Rectal smooth muscle tissue (tissue), 1 donor: ENCODE results near the gene TBC1D22B.

Source experiments
- H3K27ac ChIP-seq: one replicate; pipeline ENCODE4 v1.7.0; 2013; ENCODE audit warnings: low read depth, low read length, inconsistent platforms
- H3K27me3 ChIP-seq: one replicate; pipeline ENCODE4 v1.7.0; 2013; ENCODE audit warnings: low read length; ENCODE audit not compliant: control insufficient read depth, insufficient read depth
- H3K36me3 ChIP-seq: one replicate; pipeline ENCODE4 v1.7.0; 2013; ENCODE audit warnings: low read length; ENCODE audit not compliant: control insufficient read depth, insufficient read depth
- H3K4me1 ChIP-seq: one replicate; pipeline ENCODE4 v1.7.0; 2013; ENCODE audit warnings: low read length; ENCODE audit not compliant: control insufficient read depth, insufficient read depth
- H3K4me3 ChIP-seq: one replicate; pipeline ENCODE4 v1.7.0; 2013; ENCODE audit warnings: low read length
- H3K9ac ChIP-seq: one replicate; pipeline ENCODE4 v1.7.0; 2013; ENCODE audit warnings: low read length

TBC1D22B gene

DNA sequence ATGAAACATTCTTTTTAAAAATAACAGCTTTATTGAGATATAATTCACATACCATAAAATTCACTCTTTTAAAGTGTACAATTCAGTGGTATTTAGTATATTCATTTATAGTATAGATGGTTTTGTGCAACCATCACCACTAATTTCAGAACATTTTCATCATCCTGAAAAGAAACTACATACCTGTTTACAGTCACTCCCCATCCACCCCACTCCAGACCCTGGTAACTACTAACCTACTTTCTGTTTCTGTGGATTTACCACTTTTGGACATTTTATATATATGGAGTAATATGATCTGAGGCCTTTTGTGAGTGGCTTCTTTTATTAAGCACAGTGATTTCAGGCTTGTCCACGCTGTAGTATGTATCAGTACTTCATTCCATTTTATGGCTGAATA, 2.9 kb downstream of the TBC1D22B start:
- H3K9ac ChIP-seq, result no peak overlapping the region
- H3K4me1 ChIP-seq, result peaks cover 9% of the 10 kb centered on the region
- H3K36me3 ChIP-seq, result no peaks in the 10 kb centered on the region
- H3K27me3 ChIP-seq, result no peaks in the 10 kb centered on the region
- no peak overlapping the region for H3K4me3 ChIP-seq
- no peak overlapping the region for H3K27ac ChIP-seq

- H3K27ac ChIP-seq, result no peak overlapping the region
- no peaks in the 10 kb centered on the region for H3K36me3 ChIP-seq
- no peak overlapping the region for H3K9ac ChIP-seq
- H3K4me1 ChIP-seq, result peaks cover 9% of the 10 kb centered on the region
- H3K4me3 ChIP-seq, result no peak overlapping the region
- no peaks in the 10 kb centered on the region for H3K27me3 ChIP-seq
These were observed 3.6 kb downstream of the TBC1D22B start for GRCh38 chr6:37261198-37261597.

DNA sequence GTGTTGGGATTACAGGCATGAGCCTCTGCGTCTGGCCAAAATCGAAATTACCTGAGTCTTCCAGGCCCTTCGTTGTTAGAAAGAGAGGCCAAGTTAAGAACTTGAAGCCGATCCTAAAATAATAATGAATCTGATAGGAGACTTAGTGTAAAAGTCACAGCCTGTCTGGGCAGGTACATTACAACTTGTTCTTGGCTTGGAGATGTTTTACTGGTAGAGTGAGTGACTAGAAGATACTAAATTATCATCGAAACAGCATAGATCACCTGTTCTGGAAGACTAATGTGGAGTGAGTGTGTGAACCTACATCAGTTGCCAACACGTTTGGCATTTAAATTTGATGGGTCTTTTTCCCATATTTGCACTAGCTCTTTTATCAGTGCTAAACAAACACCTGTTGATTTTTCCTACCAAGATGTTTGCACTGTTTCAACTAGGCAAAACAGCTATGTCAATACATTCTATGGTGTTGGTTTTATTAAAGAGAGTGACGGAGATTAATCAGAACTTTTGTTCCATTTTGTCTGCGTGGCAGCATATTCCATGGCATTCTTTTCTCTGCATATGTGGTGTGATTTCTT, 5.0 kb downstream of the TBC1D22B start:
- Histone ChIP-seq H3K27me3 (no peaks in the 10 kb centered on the region), H3K4me3 (no peak overlapping the region), H3K4me1 (peaks cover 5% of the 10 kb centered on the region), H3K9ac (no peak overlapping the region), H3K36me3 (no peaks in the 10 kb centered on the region), H3K27ac (no peak overlapping the region)

DNA sequence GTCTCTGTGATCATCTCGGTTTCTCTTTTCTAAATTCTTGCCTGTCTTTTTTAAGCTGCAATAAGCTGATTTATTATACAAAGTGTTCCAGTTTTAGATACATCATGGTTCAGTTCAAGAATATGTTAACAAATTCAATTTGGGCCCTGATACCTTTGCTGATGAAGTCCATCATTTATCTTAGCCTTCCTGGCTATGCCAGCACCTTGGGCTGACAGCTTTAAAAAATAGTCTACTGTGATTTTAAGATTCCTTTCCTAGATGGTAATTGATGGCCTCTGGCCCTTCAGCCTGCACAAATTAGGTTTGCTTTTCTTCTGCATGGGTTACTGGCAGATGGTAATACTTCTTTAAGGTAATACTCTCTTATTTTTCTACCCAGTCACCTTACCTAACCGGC, 7.4 kb downstream of the TBC1D22B start:
- Histone ChIP-seq H3K4me3 (no peak overlapping the region), H3K36me3 (no peaks in the 10 kb centered on the region), H3K9ac (no peak overlapping the region), H3K27ac (no peak overlapping the region), H3K27me3 (no peaks in the 10 kb centered on the region), H3K4me1 (no peaks in the 10 kb centered on the region)

DNA sequence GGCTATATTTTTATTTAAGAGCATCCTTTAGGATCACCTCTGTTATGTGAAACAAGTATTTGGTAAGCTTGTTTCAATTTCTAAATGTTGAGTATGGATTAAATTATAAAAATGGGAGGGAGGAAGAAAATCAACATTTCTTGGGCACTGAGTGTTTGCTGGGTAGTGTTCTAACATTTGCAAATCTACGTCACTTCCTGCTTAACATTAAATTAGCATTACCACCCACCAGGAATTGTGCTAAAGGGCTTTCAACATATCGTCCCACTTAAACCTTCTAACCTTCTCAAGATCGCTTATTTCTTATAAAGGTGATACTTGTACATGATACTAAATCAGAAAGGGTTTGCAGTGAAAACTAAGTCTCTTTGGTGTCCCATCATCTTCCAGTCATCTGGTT, 8.3 kb downstream of the TBC1D22B start:
- no peak overlapping the region for H3K9ac ChIP-seq
- H3K27ac ChIP-seq, result no peak overlapping the region
- no peaks in the 10 kb centered on the region for H3K4me1 ChIP-seq
- no peaks in the 10 kb centered on the region for H3K36me3 ChIP-seq
- H3K27me3 ChIP-seq, result no peaks in the 10 kb centered on the region
- H3K4me3 ChIP-seq, result no peak overlapping the region

GRCh38 chr6:37269105-37269504, 11.5 kb downstream of the TBC1D22B start:
- H3K4me1 ChIP-seq, result no peaks in the 10 kb centered on the region
- no peaks in the 10 kb centered on the region for H3K27me3 ChIP-seq
- no peak overlapping the region for H3K4me3 ChIP-seq
- no peak overlapping the region for H3K27ac ChIP-seq
- H3K36me3 ChIP-seq, result no peaks in the 10 kb centered on the region
- no peak overlapping the region for H3K9ac ChIP-seq

DNA sequence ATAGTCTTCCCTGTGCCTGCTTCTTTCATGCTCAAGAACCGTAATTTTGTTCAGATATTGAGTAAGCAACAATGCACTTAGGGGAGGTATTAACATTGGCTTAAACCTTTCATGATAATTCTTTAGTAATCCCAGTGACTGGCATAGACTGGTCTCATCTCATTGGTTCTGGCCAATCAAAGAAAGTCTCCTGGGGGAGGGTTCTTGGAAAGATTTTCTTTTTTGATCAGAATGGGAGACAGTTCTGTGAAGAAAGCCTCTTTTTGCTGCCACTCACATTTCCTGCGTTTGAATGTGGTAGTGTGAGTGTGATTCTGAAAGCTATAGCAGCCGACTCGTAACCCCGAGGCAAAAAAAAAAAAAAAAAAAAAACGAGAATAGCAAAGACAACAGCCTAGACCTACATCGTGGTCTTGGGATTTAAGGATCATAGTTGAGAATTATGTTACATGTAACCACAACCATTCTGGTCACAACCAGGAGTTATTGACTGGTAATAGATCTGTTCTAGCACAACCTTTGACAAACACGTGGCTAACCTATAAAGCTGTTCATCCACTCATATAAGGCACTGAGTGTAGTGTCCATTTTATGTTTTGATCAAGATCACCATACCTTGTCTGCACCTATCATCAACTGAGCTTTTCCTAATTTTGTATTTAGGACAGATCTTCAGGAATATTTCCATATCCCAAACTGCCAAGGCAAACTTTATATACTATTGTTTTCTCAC, 15.4 kb downstream of the TBC1D22B start:
- Histone ChIP-seq H3K4me1 (no peaks in the 10 kb centered on the region), H3K27ac (no peak overlapping the region), H3K27me3 (no peaks in the 10 kb centered on the region), H3K4me3 (no peak overlapping the region), H3K36me3 (no peaks in the 10 kb centered on the region), H3K9ac (no peak overlapping the region)

GRCh38 chr6:37273690-37274089, 16.1 kb downstream of the TBC1D22B start:
- no peak overlapping the region for H3K4me3 ChIP-seq
- H3K9ac ChIP-seq, result no peak overlapping the region
- no peaks in the 10 kb centered on the region for H3K36me3 ChIP-seq
- no peak overlapping the region for H3K27ac ChIP-seq
- no peaks in the 10 kb centered on the region for H3K4me1 ChIP-seq
- no peaks in the 10 kb centered on the region for H3K27me3 ChIP-seq

DNA sequence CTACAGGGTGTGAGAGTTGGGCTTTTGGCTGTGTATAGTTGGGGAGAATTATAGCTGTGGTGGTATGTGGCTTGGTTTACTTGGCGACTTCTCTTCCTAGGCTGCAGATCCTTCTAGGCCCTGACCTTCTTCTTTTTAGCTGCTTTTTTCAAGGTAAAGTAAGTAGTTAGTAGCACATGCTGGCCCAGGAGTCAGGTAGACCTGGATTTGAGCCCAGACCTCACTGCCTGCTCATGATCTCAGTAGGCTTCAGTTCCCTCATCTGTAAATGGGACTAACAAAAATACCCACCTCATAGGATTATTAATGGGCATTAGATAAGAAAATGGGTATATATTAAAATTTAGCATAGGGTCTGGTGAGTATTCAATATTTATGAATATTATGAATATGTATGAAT, 17.8 kb downstream of the TBC1D22B start:
- Histone ChIP-seq H3K4me3 (no peak overlapping the region), H3K36me3 (no peaks in the 10 kb centered on the region), H3K27ac (no peak overlapping the region), H3K9ac (no peak overlapping the region), H3K27me3 (no peaks in the 10 kb centered on the region), H3K4me1 (no peaks in the 10 kb centered on the region)

GRCh38 chr6:37277001-37277409, 19.4 kb downstream of the TBC1D22B start:
- Histone ChIP-seq H3K27ac (no peak overlapping the region), H3K9ac (no peak overlapping the region), H3K4me1 (no peaks in the 10 kb centered on the region), H3K27me3 (no peaks in the 10 kb centered on the region), H3K4me3 (no peak overlapping the region), H3K36me3 (no peaks in the 10 kb centered on the region)

GRCh38 chr6:37279366-37280134, 22.0 kb downstream of the TBC1D22B start:
- H3K36me3 ChIP-seq, result peaks cover 15% of the 10 kb centered on the region
- no peaks in the 10 kb centered on the region for H3K27me3 ChIP-seq
- H3K27ac ChIP-seq, result no peak overlapping the region
- no peak overlapping the region for H3K4me3 ChIP-seq
- H3K4me1 ChIP-seq, result peaks cover 21% of the 10 kb centered on the region
- no peak overlapping the region for H3K9ac ChIP-seq

DNA sequence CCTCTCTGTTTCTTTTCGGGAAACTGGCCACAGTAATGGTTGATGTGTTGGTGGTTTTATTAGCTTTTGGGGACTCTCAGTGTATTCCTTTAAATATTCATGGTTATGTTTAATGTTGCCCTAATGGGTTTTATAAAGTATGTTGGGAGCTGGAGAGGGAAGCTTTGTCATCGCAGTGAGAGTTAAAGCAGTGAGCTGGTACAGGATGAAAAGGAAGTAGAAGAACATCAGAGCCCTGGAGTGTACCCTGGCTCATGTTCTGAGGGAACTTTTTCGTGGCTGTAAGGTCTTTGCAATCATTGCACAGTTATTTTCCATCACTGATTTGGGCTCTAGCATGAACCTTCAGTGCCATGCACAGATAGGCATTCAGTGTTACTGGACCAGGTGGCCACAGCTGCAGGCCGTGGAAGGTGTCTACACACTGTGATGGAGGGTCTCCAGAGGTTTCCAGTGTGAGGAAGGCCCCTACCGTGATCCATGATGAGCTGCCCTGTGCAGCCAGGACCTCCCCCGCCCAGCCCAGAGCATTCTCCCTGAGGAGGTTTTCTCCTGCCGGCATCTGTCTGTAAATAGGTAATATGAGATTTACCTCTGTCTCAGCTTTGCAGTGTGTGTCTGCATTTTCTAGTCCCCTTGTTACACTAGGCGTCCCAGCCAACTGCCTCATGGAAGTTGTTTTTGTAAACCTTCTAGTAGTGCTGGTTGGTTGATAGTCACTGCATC, 22.8 kb downstream of the TBC1D22B start:
- Histone ChIP-seq H3K4me1 (peaks cover 26% of the 10 kb centered on the region), H3K4me3 (no peak overlapping the region), H3K27me3 (no peaks in the 10 kb centered on the region), H3K36me3 (peaks cover 20% of the 10 kb centered on the region), H3K27ac (no peak overlapping the region), H3K9ac (no peak overlapping the region)
